IMR-90 (cell line): ENCODE data around the gene TRAFD1. TPM values are rescaled to one million over a fixed set of nuclear protein-coding genes. Genes with fewer than 3 reads are reported as not detected.

Experiments
- ATAC-seq: fragments of 200-7000 bp; cut with Tn5 transposase; 2 replicates; pipeline ENCODE4 v1.9.1; 2020; ENCODE audit warnings: low read depth, mild to moderate bottlenecking, moderate library complexity
- BruUV-seq: library from RNA; stranded (reverse); fragments of 400-500 nt; replicated peaks from 2 replicates; lab custom pipeline; 2021; lab: Mats Ljungman, UMichigan
- CTCF ChIA-PET: fragments of 300-600 bp; formaldehyde crosslinking; extraction: SDS; loops from one replicate; lab custom pipeline; 2021; ENCODE audit warnings: antibody characterized with exemption; lab: Yijun Ruan, JAX
- POLR2A ChIA-PET: fragments of 300-600 bp; sonication (Branson Sonifier 250); formaldehyde crosslinking; loops from one replicate; lab custom pipeline; 2022; ENCODE audit warnings: antibody characterized with exemption; ENCODE audit not compliant: unreplicated experiment; lab: Charles Lee
- DNase-seq: peaks from one replicate; pipeline ENCODE4 v3.0.0; 2013
- H2AFZ ChIP-seq: replicated peaks from 2 replicates; pipeline ENCODE3; 2013; ENCODE audit warnings: low read length, mild to moderate bottlenecking; ENCODE audit not compliant: poor library complexity
- H2AK5ac ChIP-seq: 2 replicates; pipeline ENCODE4 v1.6.1; 2013; ENCODE audit warnings: low read depth, low read length, inconsistent platforms
- H2AK9ac ChIP-seq: replicated peaks from 2 replicates; pipeline ENCODE3; 2013; ENCODE audit warnings: mild to moderate bottlenecking, low read depth, low read length, moderate library complexity; ENCODE audit not compliant: poor library complexity
- H2BK120ac ChIP-seq: 2 replicates; pipeline ENCODE4 v1.6.1; 2013; ENCODE audit warnings: low read depth, low read length, inconsistent platforms
- H2BK15ac ChIP-seq: 3 replicates; pipeline ENCODE4 v1.6.1; 2013; ENCODE audit warnings: low read depth, low read length, inconsistent platforms
- H2BK20ac ChIP-seq: 2 replicates; pipeline ENCODE4 v1.6.1; 2013; ENCODE audit warnings: low read depth, mild to moderate bottlenecking, inconsistent platforms, low read length, moderate library complexity
- H2BK5ac ChIP-seq: 2 replicates; pipeline ENCODE4 v1.6.1; 2013; ENCODE audit warnings: mild to moderate bottlenecking, low read depth, low read length, inconsistent platforms; ENCODE audit not compliant: poor library complexity, severe bottlenecking
- H3K14ac ChIP-seq: replicated peaks from 2 replicates; pipeline ENCODE4 v1.6.1; 2013; ENCODE audit warnings: low read depth, low read length, inconsistent platforms
- H3K18ac ChIP-seq: 2 replicates; pipeline ENCODE4 v1.6.1; 2013; ENCODE audit warnings: low read depth, low read length, control low read depth
- H3K23ac ChIP-seq: 2 replicates; pipeline ENCODE4 v1.6.1; 2013; ENCODE audit warnings: low read depth, low read length, inconsistent platforms
- H3K27ac ChIP-seq: 2 replicates; pipeline ENCODE4 v1.5.1; 2013; ENCODE audit warnings: mild to moderate bottlenecking, control low read depth, low read length; ENCODE audit not compliant: insufficient read depth
- H3K27me3 ChIP-seq: 2 replicates; pipeline ENCODE4 v1.6.1; 2013; ENCODE audit warnings: low read length; ENCODE audit not compliant: control insufficient read depth, insufficient read depth
- H3K36me3 ChIP-seq: 2 replicates; pipeline ENCODE4 v1.6.1; 2013; ENCODE audit warnings: low read length, mixed read lengths; ENCODE audit not compliant: control insufficient read depth, insufficient read depth
- H3K4ac ChIP-seq: 2 replicates; pipeline ENCODE4 v1.6.1; 2013; ENCODE audit warnings: low read depth, low read length, inconsistent platforms
- H3K4me1 ChIP-seq: 2 replicates; pipeline ENCODE4 v1.6.1; 2013; ENCODE audit warnings: low read length, mixed read lengths; ENCODE audit not compliant: control insufficient read depth, insufficient read depth
- H3K4me2 ChIP-seq: 2 replicates; pipeline ENCODE4 v1.6.1; 2013; ENCODE audit warnings: low read depth, mild to moderate bottlenecking, control low read depth, low read length, moderate library complexity
- H3K4me3 ChIP-seq: 2 replicates; pipeline ENCODE4 v1.5.1; 2013; ENCODE audit warnings: low read depth, mild to moderate bottlenecking, control low read depth, low read length, moderate library complexity; ENCODE audit not compliant: insufficient read depth
- H3K56ac ChIP-seq: 2 replicates; pipeline ENCODE4 v1.6.1; 2013; ENCODE audit warnings: low read length, inconsistent platforms; ENCODE audit not compliant: insufficient read depth; ENCODE audit errors: extremely low read depth
- H3K79me1 ChIP-seq, 2 experiments: 2 replicates each; pipeline ENCODE4 v1.6.1; 2013; ENCODE audit warnings: low read length in 2 of 2, inconsistent platforms in 1 of 2, low read depth in 1 of 2
- H3K9ac ChIP-seq: 2 replicates; pipeline ENCODE4 v1.6.1; 2013; ENCODE audit warnings: low read depth, low read length, control low read depth
- H3K9me1 ChIP-seq: 2 replicates; pipeline ENCODE4 v1.6.1; 2013; ENCODE audit warnings: low read length, inconsistent platforms; ENCODE audit not compliant: insufficient read depth
- H3K9me3 ChIP-seq: 2 replicates; pipeline ENCODE4 v1.6.1; 2013; ENCODE audit warnings: low read length; ENCODE audit not compliant: control insufficient read depth, insufficient read depth
- H4K20me1 ChIP-seq: 2 replicates; pipeline ENCODE4 v1.6.1; 2013; ENCODE audit warnings: low read length, inconsistent platforms; ENCODE audit not compliant: insufficient read depth
- H4K5ac ChIP-seq: 2 replicates; pipeline ENCODE4 v1.6.1; 2013; ENCODE audit warnings: mild to moderate bottlenecking, low read depth, low read length, control low read depth
- H4K8ac ChIP-seq, 2 experiments: 2 replicates each; pipeline ENCODE4 v1.6.1; 2013; ENCODE audit warnings: low read depth in 2 of 2, low read length in 2 of 2, control low read depth in 1 of 2, inconsistent platforms in 1 of 2
- H4K91ac ChIP-seq: 2 replicates; pipeline ENCODE4 v1.6.1; 2013; ENCODE audit warnings: low read depth, low read length, inconsistent platforms; ENCODE audit not compliant: insufficient read depth
- BHLHE40 ChIP-seq: fragments of 150-350 bp; IDR thresholded peaks from 2 replicates; pipeline ENCODE4 v1.6.1; 2016; ENCODE audit warnings: mild to moderate bottlenecking, low read depth, low read length
- CEBPB ChIP-seq: IDR thresholded peaks from 2 replicates; pipeline ENCODE4 v1.6.1; 2012; ENCODE audit warnings: low read depth, low read length, improper control_type of control experiment
- CTCF ChIP-seq: conservative IDR thresholded peaks from 2 replicates; pipeline ENCODE4 v1.5.1; 2012; ENCODE audit warnings: mild to moderate bottlenecking, low read depth, low read length, improper control_type of control experiment
- ELK1 ChIP-seq: fragments of 150-350 bp; IDR thresholded peaks from 2 replicates; pipeline ENCODE4 v1.6.1; 2016; ENCODE audit warnings: low read depth, mild to moderate bottlenecking, low read length, moderate library complexity, borderline replicate concordance
- FOS ChIP-seq: fragments of 150-350 bp; IDR thresholded peaks from 2 replicates; pipeline ENCODE4 v1.6.1; 2016; ENCODE audit warnings: low read depth, low read length
- MAFK ChIP-seq: IDR thresholded peaks from 2 replicates; pipeline ENCODE4 v1.6.1; 2012; ENCODE audit warnings: low read depth, low read length, improper control_type of control experiment
- MAZ ChIP-seq: IDR thresholded peaks from 2 replicates; pipeline ENCODE4 v1.6.1; 2012; ENCODE audit warnings: low read depth, mild to moderate bottlenecking, low read length, improper control_type of control experiment, moderate library complexity, borderline replicate concordance
- MXI1 ChIP-seq: IDR thresholded peaks from 2 replicates; pipeline ENCODE4 v1.6.1; 2012; ENCODE audit warnings: low read depth, mild to moderate bottlenecking, low read length, moderate library complexity, borderline replicate concordance
- NFE2L2 ChIP-seq: fragments of 150-350 bp; IDR thresholded peaks from 2 replicates; pipeline ENCODE4 v1.6.1; 2016; ENCODE audit warnings: low read depth, mild to moderate bottlenecking, low read length
- POLR2A ChIP-seq: IDR thresholded peaks from 2 replicates; pipeline ENCODE4 v1.6.1; 2012; ENCODE audit warnings: mild to moderate bottlenecking, low read depth, low read length
- RAD21 ChIP-seq: IDR thresholded peaks from 2 replicates; pipeline ENCODE4 v1.6.1; 2012; ENCODE audit warnings: low read length, improper control_type of control experiment
- RCOR1 ChIP-seq: IDR thresholded peaks from 2 replicates; pipeline ENCODE4 v1.6.1; 2012; ENCODE audit warnings: mild to moderate bottlenecking, low read length, improper control_type of control experiment; ENCODE audit not compliant: insufficient replicate concordance
- RFX5 ChIP-seq: IDR thresholded peaks from 2 replicates; pipeline ENCODE4 v1.8.0; 2012; ENCODE audit warnings: low read depth, mild to moderate bottlenecking, low read length, moderate library complexity
- SMC3 ChIP-seq: fragments of 150-350 bp; IDR thresholded peaks from 2 replicates; pipeline ENCODE4 v1.6.1; 2016; ENCODE audit warnings: low read depth, mild to moderate bottlenecking, antibody characterized with exemption, low read length, moderate library complexity
- USF2 ChIP-seq: fragments of 150-350 bp; IDR thresholded peaks from 2 replicates; pipeline ENCODE4 v1.6.1; 2017; ENCODE audit warnings: mild to moderate bottlenecking, antibody characterized with exemption, low read length, low read depth
- WGBS, 2 experiments: methylation state at CpG; one replicate each; pipeline versions ENCODE4 v1.1.5 to v1.1.7; 2013; ENCODE audit warnings: missing lambda C conversion rate in 2 of 2; ENCODE audit not compliant: insufficient read length in 1 of 2; ENCODE audit errors: extremely low coverage in 2 of 2; 5-methylcytosine and 5-hydroxymethylcytosine counted together
- dilution Hi-C: fragments of 300-500 bp; cut with HindIII; formaldehyde crosslinking; loops from one replicate; pipeline ENCODE4 v1.14.3; 2018; ENCODE audit warnings: low sequenced_read_pairs; ENCODE audit not compliant: unreplicated experiment
- in situ Hi-C: fragments of 300-500 bp; cut with MboI; formaldehyde crosslinking; loops from 3 replicates; pipeline ENCODE4 v1.14.3; 2019; ENCODE audit warnings: low sequenced_read_pairs, inconsistent platforms, mixed read lengths
- intact Hi-C: fragments of 100-400 bp; cut with micrococcal nuclease; formaldehyde crosslinking; loops from 2 replicates; pipeline ENCODE4 v1.10.0; 2022
- polyA plus RNA-seq, 3 experiments: library from polyadenylated mRNA; depleted of rRNA; stranded (reverse); fragments of >200 nt; gene quantifications; 2 replicates each; pipeline ENCODE4 v1.2.3, GENCODE V29; 2012; ENCODE audit warnings: low replicate concordance in 1 of 3
- total RNA-seq: library from RNA; depleted of rRNA; stranded (reverse); fragments of >200 nt; gene quantifications from 2 replicates; pipeline ENCODE4 v1.2.3, GENCODE V29; 2012

Gene TRAFD1
- total and polyA plus RNA-seq, 2 of the 4 experiments (the other 2 are of a cell fraction): 41.3 to 70.4 TPM

- no peak for ATAC-seq
- H3K23ac ChIP-seq: no peak overlapping the region
- no peak overlapping the region for H3K27ac ChIP-seq
- intact Hi-C loops: no loop called here
- no peak overlapping the region for H3K4me2 ChIP-seq
- H2AK9ac ChIP-seq: peak overlapping the region; percentile 29
- H3K18ac ChIP-seq: no peak overlapping the region
- peaks cover 0 to 7% of the 10 kb centered on the region in 2 experiments; a peak in 2 of 4 replicates for H3K79me1 ChIP-seq
- no peak overlapping the region for H4K5ac ChIP-seq
- H2BK5ac ChIP-seq: no peak overlapping the region
- H3K9ac ChIP-seq: no peak overlapping the region
- POLR2A ChIA-PET: no interaction called here
- H4K20me1 ChIP-seq: peaks cover 8% of the 10 kb centered on the region; the same call in 1 of the 2 replicates
- no peak overlapping the region for H3K14ac ChIP-seq
- no peak overlapping the region for H3K4me3 ChIP-seq
- H3K36me3 ChIP-seq: peaks cover 25% of the 10 kb centered on the region
- H2AFZ ChIP-seq: no peak overlapping the region
- H3K9me1 ChIP-seq: peaks cover 5% of the 10 kb centered on the region; the same call in 1 of the 2 replicates
- no peak overlapping the region for H4K8ac ChIP-seq
- no peaks in the 10 kb centered on the region for H3K9me3 ChIP-seq
- CTCF ChIA-PET: interaction anchor here (0.8 kb wide), 1 partner anchor 53 kb away, joined by 3 read pairs; no protein-coding TSS in a partner anchor
- no peak overlapping the region for H4K91ac ChIP-seq
- in situ Hi-C loops: no loop called here
- no peaks in the 10 kb centered on the region for H3K27me3 ChIP-seq
- H3K4ac ChIP-seq: no peak overlapping the region
- H2BK15ac ChIP-seq: no peak overlapping the region
- H2BK120ac ChIP-seq: no peak overlapping the region
- WGBS, 2 experiments: 99% methylated on average over 29 of the region's 46 CpGs; no CpG with 5 or more reads in 1 of the 2 experiments
- H3K56ac ChIP-seq: no peak overlapping the region
- dilution Hi-C loops: no loop called here
- H3K4me1 ChIP-seq: peaks cover 10% of the 10 kb centered on the region
- H2BK20ac ChIP-seq: no peak overlapping the region
- H2AK5ac ChIP-seq: no peak overlapping the region
- no peak for DNase-seq
- no TSS peak for BruUV-seq
- TF ChIP-seq POLR2A (no peak), MXI1 (no peak), MAFK (no peak), ELK1 (no peak), RFX5 (no peak), BHLHE40 (no peak), SMC3 (no peak), USF2 (no peak), MAZ (no peak), FOS (no peak), RCOR1 (no peak), CEBPB (no peak), CTCF (no peak), NFE2L2 (no peak), RAD21 (no peak)
Measured at GRCh38 chr12:112184056-112184887, 58.9 kb downstream of the TRAFD1 start.
